OCI-LY1 (cell line): ENCODE measurements around the gene DEGS1.

Experiments
- EZH2 ChIP-seq: fragments of 200-600 bp; sonication (generic), shearing (Covaris generic); IDR thresholded peaks from 2 replicates; pipeline ENCODE4 v1.8.0; 2017; ENCODE audit warnings: borderline replicate concordance, mixed run types, mild to moderate bottlenecking, antibody characterized with exemption, low read length, moderate library complexity, mixed read lengths
- TF ChIP-seq, protein P1 (sequence below): fragments of 200-600 bp; sonication (generic), shearing (Covaris generic); IDR thresholded peaks from 2 replicates; pipeline ENCODE4 v1.5.1; 2017; ENCODE audit warnings: mild to moderate bottlenecking, antibody characterized with exemption, low read length, moderate library complexity, mixed read lengths

DNA sequence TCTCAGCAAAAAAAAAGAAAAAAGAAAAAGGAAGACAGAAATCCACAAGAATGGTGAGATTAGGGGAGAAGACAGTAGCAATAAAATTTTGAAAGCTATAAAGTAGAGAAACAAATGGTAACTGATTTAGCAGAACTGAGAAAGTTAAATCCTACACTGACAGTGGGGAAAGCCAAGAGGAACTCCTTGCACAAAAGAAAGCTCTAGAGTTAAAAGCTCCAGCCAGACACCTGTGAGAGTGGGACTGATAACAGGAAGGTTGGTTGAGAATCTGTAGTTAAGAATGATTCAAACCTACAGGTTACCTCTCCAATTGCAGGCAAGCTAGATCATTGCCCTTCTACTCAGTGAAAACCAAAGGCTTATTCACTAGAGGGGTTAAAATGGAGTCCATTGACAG, 45.5 kb upstream of the DEGS1 start:
- TF ChIP-seq, protein P1, sequence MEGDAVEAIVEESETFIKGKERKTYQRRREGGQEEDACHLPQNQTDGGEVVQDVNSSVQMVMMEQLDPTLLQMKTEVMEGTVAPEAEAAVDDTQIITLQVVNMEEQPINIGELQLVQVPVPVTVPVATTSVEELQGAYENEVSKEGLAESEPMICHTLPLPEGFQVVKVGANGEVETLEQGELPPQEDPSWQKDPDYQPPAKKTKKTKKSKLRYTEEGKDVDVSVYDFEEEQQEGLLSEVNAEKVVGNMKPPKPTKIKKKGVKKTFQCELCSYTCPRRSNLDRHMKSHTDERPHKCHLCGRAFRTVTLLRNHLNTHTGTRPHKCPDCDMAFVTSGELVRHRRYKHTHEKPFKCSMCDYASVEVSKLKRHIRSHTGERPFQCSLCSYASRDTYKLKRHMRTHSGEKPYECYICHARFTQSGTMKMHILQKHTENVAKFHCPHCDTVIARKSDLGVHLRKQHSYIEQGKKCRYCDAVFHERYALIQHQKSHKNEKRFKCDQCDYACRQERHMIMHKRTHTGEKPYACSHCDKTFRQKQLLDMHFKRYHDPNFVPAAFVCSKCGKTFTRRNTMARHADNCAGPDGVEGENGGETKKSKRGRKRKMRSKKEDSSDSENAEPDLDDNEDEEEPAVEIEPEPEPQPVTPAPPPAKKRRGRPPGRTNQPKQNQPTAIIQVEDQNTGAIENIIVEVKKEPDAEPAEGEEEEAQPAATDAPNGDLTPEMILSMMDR: no peak
- TF ChIP-seq EZH2: no peak
